NT2/D1 (cell line): ENCODE data around the gene ANO1.

ENCODE experiments used
- DNase-seq: peaks from one replicate; pipeline ENCODE4 v3.0.0-alpha.2; 2011; ENCODE audit warnings: low read depth, low spot score
- H3K27me3 ChIP-seq: 2 replicates; pipeline ENCODE4 v1.6.0; 2011; ENCODE audit warnings: mild to moderate bottlenecking; ENCODE audit not compliant: insufficient read length, insufficient read depth
- H3K36me3 ChIP-seq: 2 replicates; pipeline ENCODE4 v1.6.1; 2011; ENCODE audit warnings: mild to moderate bottlenecking, low read length, mixed read lengths; ENCODE audit not compliant: insufficient read depth, insufficient read length
- H3K4me1 ChIP-seq: 2 replicates; pipeline ENCODE4 v1.5.1; 2011; ENCODE audit not compliant: insufficient read depth, insufficient read length
- H3K4me3 ChIP-seq: 2 replicates; pipeline ENCODE4 v1.5.1; 2011; ENCODE audit warnings: low read depth; ENCODE audit not compliant: insufficient read length
- H3K9ac ChIP-seq: 2 replicates; pipeline ENCODE4 v1.6.0; 2011; ENCODE audit warnings: low read depth; ENCODE audit not compliant: insufficient read length
- H3K9me3 ChIP-seq: 2 replicates; pipeline ENCODE4 v1.5.1; 2011; ENCODE audit warnings: mild to moderate bottlenecking, low read length; ENCODE audit not compliant: insufficient read depth
- SUZ12 ChIP-seq: IDR thresholded peaks from 2 replicates; pipeline ENCODE4 v1.6.1; 2011; ENCODE audit not compliant: insufficient read length, insufficient read depth; ENCODE audit errors: extremely low read depth
- YY1 ChIP-seq: IDR thresholded peaks from 2 replicates; pipeline ENCODE4 v1.6.1; 2011; ENCODE audit not compliant: insufficient read length, insufficient read depth
- ZNF274 ChIP-seq: IDR thresholded peaks from 2 replicates; pipeline ENCODE4 v1.6.1; 2011; ENCODE audit warnings: mild to moderate bottlenecking, low read depth, low read length

ANO1 gene

GRCh38 chr11:70091638-70092037 lies 13.5 kb downstream of the ANO1 start:
- TF ChIP-seq YY1 (no peak), ZNF274 (no peak), SUZ12 (no peak)
- no peak for DNase-seq
- Histone ChIP-seq H3K36me3 (no peaks in the 10 kb centered on the region), H3K4me1 (no peaks in the 10 kb centered on the region), H3K9me3 (no peaks in the 10 kb centered on the region), H3K27me3 (no peaks in the 10 kb centered on the region), H3K9ac (no peak overlapping the region), H3K4me3 (no peak overlapping the region)

GRCh38 chr11:70092959-70093715 lies 15.0 kb downstream of the ANO1 start:
- Histone ChIP-seq H3K4me1 (no peaks in the 10 kb centered on the region), H3K27me3 (no peaks in the 10 kb centered on the region), H3K9ac (no peak overlapping the region), H3K4me3 (no peak overlapping the region), H3K36me3 (no peaks in the 10 kb centered on the region), H3K9me3 (no peaks in the 10 kb centered on the region)
- DNase-seq = no peak
- TF ChIP-seq YY1 = no peak
- TF ChIP-seq ZNF274 = no peak
- no peak for TF ChIP-seq SUZ12

- H3K4me1 ChIP-seq = no peaks in the 10 kb centered on the region
- no peaks in the 10 kb centered on the region for H3K27me3 ChIP-seq
- DNase-seq = no peak
- H3K4me3 ChIP-seq = no peak overlapping the region
- H3K9ac ChIP-seq = no peak overlapping the region
- no peaks in the 10 kb centered on the region for H3K9me3 ChIP-seq
- no peaks in the 10 kb centered on the region for H3K36me3 ChIP-seq
- TF ChIP-seq ZNF274 (no peak), SUZ12 (no peak), YY1 (no peak)
These were observed 17.6 kb downstream of the ANO1 start for GRCh38 chr11:70095541-70096252.

- Histone ChIP-seq H3K4me1 (no peaks in the 10 kb centered on the region), H3K9ac (no peak overlapping the region), H3K9me3 (no peaks in the 10 kb centered on the region), H3K36me3 (no peaks in the 10 kb centered on the region), H3K27me3 (no peaks in the 10 kb centered on the region), H3K4me3 (no peak overlapping the region)
- TF ChIP-seq SUZ12 = no peak
- no peak for DNase-seq
These were observed 19.9 kb downstream of the ANO1 start for GRCh38 chr11:70097783-70098563.

- no peaks in the 10 kb centered on the region for H3K4me1 ChIP-seq
These were observed 20.8 kb downstream of the ANO1 start for GRCh38 chr11:70098936-70099335.

GRCh38 chr11:70099578-70100279 lies 21.6 kb downstream of the ANO1 start:
- H3K4me1 ChIP-seq = no peaks in the 10 kb centered on the region

More at GRCh38 chr11:70098936-70099335, 20.8 kb downstream of the ANO1 start:
- Histone ChIP-seq H3K9me3 (no peaks in the 10 kb centered on the region), H3K36me3 (no peaks in the 10 kb centered on the region), H3K4me3 (no peak overlapping the region), H3K9ac (no peak overlapping the region), H3K27me3 (no peaks in the 10 kb centered on the region)
- DNase-seq = no peak
- TF ChIP-seq SUZ12 = no peak

More at GRCh38 chr11:70099578-70100279, 21.6 kb downstream of the ANO1 start:
- no peak for DNase-seq
- no peak overlapping the region for H3K9ac ChIP-seq
- H3K36me3 ChIP-seq = no peaks in the 10 kb centered on the region
- TF ChIP-seq SUZ12 (no peak), YY1 (no peak), ZNF274 (no peak)
- no peak overlapping the region for H3K4me3 ChIP-seq
- no peaks in the 10 kb centered on the region for H3K9me3 ChIP-seq
- H3K27me3 ChIP-seq = no peaks in the 10 kb centered on the region
